ENCODE data around the gene PEDS1. TPM values are rescaled to one million over a fixed set of nuclear protein-coding genes. Genes with fewer than 3 reads are reported as not detected.

PEDS1 gene
- total and polyA plus RNA-seq, 2 of the 13 experiments (the other 11 are each of a cell fraction or from before 2014, with no cell fraction given): 30.5 to 93.9 TPM

DNA sequence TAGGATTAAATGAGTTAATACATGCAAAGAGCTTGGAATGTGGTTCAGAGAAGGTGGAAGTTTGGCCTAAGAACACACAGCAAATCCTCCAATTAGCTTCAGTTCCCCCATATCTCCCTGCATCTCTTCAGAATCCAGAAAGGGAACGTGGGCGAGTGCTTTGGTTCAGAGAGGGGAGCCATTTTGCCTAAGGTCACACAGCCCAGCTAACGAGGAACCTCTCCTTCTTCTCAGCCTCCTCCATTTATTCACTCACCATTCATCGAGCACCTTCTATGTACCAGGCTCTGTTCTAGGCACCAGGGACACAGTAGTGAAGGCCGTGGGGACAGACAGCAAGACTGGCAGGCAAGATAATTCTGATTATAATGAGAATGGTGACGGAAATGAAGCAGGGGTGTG, 34.8 kb upstream of the PEDS1 start (continued):
- TF ChIP-seq, protein P1, sequence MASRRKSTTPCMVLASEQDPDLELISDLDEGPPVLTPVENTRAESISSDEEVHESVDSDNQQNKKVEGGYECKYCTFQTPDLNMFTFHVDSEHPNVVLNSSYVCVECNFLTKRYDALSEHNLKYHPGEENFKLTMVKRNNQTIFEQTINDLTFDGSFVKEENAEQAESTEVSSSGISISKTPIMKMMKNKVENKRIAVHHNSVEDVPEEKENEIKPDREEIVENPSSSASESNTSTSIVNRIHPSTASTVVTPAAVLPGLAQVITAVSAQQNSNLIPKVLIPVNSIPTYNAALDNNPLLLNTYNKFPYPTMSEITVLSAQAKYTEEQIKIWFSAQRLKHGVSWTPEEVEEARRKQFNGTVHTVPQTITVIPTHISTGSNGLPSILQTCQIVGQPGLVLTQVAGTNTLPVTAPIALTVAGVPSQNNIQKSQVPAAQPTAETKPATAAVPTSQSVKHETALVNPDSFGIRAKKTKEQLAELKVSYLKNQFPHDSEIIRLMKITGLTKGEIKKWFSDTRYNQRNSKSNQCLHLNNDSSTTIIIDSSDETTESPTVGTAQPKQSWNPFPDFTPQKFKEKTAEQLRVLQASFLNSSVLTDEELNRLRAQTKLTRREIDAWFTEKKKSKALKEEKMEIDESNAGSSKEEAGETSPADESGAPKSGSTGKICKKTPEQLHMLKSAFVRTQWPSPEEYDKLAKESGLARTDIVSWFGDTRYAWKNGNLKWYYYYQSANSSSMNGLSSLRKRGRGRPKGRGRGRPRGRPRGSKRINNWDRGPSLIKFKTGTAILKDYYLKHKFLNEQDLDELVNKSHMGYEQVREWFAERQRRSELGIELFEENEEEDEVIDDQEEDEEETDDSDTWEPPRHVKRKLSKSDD (CRISPR knock-in tag; IDR thresholded peaks at IDR 0.05; ENCODE audit: low read depth): 0 out of 2 replicates have a peak, but pooled peaks have one; percentile 14
- no peak for TF ChIP-seq ATAD3A (CRISPR knock-in tag; IDR thresholded peaks at IDR 0.05)
- TF ChIP-seq, protein P2, sequence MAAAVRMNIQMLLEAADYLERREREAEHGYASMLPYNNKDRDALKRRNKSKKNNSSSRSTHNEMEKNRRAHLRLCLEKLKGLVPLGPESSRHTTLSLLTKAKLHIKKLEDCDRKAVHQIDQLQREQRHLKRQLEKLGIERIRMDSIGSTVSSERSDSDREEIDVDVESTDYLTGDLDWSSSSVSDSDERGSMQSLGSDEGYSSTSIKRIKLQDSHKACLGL (CRISPR knock-in tag; IDR thresholded peaks at IDR 0.05): 0 out of 2 replicates have a peak, but pooled peaks have one; percentile 8
- no peak for TF ChIP-seq CEBPB (IDR thresholded peaks at IDR 0.05; ENCODE audit: borderline replicate concordance, low read depth, low read length)
- TF ChIP-seq REL (CRISPR knock-in tag; conservative IDR thresholded peaks at IDR 0.05): 0 out of 2 replicates have a peak, but pooled peaks have one; percentile 23
- TF ChIP-seq, protein P3, sequence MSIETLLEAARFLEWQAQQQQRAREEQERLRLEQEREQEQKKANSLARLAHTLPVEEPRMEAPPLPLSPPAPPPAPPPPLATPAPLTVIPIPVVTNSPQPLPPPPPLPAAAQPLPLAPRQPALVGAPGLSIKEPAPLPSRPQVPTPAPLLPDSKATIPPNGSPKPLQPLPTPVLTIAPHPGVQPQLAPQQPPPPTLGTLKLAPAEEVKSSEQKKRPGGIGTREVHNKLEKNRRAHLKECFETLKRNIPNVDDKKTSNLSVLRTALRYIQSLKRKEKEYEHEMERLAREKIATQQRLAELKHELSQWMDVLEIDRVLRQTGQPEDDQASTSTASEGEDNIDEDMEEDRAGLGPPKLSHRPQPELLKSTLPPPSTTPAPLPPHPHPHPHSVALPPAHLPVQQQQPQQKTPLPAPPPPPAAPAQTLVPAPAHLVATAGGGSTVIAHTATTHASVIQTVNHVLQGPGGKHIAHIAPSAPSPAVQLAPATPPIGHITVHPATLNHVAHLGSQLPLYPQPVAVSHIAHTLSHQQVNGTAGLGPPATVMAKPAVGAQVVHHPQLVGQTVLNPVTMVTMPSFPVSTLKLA (IDR thresholded peaks at IDR 0.05): no peak
- TF ChIP-seq ZNF768 (CRISPR knock-in tag; IDR thresholded peaks at IDR 0.05): peak; percentile 97
- peak; percentile 64 for TF ChIP-seq TEAD3 (CRISPR knock-in tag; optimal IDR thresholded peaks at IDR 0.05; ENCODE audit: borderline replicate concordance)
- TF ChIP-seq, protein P4, sequence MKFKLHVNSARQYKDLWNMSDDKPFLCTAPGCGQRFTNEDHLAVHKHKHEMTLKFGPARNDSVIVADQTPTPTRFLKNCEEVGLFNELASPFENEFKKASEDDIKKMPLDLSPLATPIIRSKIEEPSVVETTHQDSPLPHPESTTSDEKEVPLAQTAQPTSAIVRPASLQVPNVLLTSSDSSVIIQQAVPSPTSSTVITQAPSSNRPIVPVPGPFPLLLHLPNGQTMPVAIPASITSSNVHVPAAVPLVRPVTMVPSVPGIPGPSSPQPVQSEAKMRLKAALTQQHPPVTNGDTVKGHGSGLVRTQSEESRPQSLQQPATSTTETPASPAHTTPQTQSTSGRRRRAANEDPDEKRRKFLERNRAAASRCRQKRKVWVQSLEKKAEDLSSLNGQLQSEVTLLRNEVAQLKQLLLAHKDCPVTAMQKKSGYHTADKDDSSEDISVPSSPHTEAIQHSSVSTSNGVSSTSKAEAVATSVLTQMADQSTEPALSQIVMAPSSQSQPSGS (CRISPR knock-in tag; IDR thresholded peaks at IDR 0.05): no peak
- TF ChIP-seq, protein P5, sequence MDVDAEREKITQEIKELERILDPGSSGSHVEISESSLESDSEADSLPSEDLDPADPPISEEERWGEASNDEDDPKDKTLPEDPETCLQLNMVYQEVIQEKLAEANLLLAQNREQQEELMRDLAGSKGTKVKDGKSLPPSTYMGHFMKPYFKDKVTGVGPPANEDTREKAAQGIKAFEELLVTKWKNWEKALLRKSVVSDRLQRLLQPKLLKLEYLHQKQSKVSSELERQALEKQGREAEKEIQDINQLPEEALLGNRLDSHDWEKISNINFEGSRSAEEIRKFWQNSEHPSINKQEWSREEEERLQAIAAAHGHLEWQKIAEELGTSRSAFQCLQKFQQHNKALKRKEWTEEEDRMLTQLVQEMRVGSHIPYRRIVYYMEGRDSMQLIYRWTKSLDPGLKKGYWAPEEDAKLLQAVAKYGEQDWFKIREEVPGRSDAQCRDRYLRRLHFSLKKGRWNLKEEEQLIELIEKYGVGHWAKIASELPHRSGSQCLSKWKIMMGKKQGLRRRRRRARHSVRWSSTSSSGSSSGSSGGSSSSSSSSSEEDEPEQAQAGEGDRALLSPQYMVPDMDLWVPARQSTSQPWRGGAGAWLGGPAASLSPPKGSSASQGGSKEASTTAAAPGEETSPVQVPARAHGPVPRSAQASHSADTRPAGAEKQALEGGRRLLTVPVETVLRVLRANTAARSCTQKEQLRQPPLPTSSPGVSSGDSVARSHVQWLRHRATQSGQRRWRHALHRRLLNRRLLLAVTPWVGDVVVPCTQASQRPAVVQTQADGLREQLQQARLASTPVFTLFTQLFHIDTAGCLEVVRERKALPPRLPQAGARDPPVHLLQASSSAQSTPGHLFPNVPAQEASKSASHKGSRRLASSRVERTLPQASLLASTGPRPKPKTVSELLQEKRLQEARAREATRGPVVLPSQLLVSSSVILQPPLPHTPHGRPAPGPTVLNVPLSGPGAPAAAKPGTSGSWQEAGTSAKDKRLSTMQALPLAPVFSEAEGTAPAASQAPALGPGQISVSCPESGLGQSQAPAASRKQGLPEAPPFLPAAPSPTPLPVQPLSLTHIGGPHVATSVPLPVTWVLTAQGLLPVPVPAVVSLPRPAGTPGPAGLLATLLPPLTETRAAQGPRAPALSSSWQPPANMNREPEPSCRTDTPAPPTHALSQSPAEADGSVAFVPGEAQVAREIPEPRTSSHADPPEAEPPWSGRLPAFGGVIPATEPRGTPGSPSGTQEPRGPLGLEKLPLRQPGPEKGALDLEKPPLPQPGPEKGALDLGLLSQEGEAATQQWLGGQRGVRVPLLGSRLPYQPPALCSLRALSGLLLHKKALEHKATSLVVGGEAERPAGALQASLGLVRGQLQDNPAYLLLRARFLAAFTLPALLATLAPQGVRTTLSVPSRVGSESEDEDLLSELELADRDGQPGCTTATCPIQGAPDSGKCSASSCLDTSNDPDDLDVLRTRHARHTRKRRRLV (CRISPR knock-in tag; IDR thresholded peaks at IDR 0.05): no peak
- TF ChIP-seq HOXA9 (CRISPR knock-in tag; IDR thresholded peaks at IDR 0.05; ENCODE audit: borderline replicate concordance): no peak
- TF ChIP-seq ZNF333 (CRISPR knock-in tag; IDR thresholded peaks at IDR 0.05; ENCODE audit: borderline replicate concordance): no peak
- 0 out of 2 replicates have a peak, but pooled peaks have one; percentile 17 for TF ChIP-seq TSC22D2 (CRISPR knock-in tag; IDR thresholded peaks at IDR 0.05; ENCODE audit: borderline replicate concordance)
- TF ChIP-seq SMC3 (IDR thresholded peaks at IDR 0.05; ENCODE audit: low read length): no peak
- TF ChIP-seq SNAI1 (CRISPR knock-in tag; IDR thresholded peaks at IDR 0.05; ENCODE audit: borderline replicate concordance): no peak
- TF ChIP-seq XBP1 (CRISPR knock-in tag; IDR thresholded peaks at IDR 0.05): no peak
- TF ChIP-seq, protein P6, sequence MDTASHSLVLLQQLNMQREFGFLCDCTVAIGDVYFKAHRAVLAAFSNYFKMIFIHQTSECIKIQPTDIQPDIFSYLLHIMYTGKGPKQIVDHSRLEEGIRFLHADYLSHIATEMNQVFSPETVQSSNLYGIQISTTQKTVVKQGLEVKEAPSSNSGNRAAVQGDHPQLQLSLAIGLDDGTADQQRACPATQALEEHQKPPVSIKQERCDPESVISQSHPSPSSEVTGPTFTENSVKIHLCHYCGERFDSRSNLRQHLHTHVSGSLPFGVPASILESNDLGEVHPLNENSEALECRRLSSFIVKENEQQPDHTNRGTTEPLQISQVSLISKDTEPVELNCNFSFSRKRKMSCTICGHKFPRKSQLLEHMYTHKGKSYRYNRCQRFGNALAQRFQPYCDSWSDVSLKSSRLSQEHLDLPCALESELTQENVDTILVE (CRISPR knock-in tag; IDR thresholded peaks at IDR 0.05): no peak
- no peak for TF ChIP-seq TBX2 (CRISPR knock-in tag; IDR thresholded peaks at IDR 0.05; ENCODE audit: borderline replicate concordance)

Data from HepG2 (cell line).